Spleen (tissue), 7 donors: ENCODE measurements around the gene CCDC92B.

Experiments
- POLR2A ChIP-seq, 3 donors: fragments of 450-650 bp; IDR thresholded peaks; one replicate each; pipeline ENCODE4 v1.5.1; 2017; ENCODE audit warnings: antibody characterized with exemption in 3 of 3, mild to moderate bottlenecking in 1 of 3
- POLR2AphosphoS5 ChIP-seq, 3 donors: sonication (generic); formaldehyde crosslinking; IDR thresholded peaks; one replicate each; pipeline ENCODE4 v1.5.1; 2017; ENCODE audit warnings: antibody characterized with exemption in 3 of 3
- TF ChIP-seq, protein P1 (sequence below), 11 experiments: fragments of 200-600 bp in 7 of 11; fragments of 450-650 bp in 4 of 11; sonication (generic) in 4 of 11; IDR thresholded peaks in 8 of 11; conservative IDR thresholded peaks in 3 of 11; 1 replicate in 7 of 11; 2 replicates in 4 of 11; pipeline versions ENCODE4 v1.4.0 to v1.8.0; 2016 to 2021; ENCODE audit warnings: antibody characterized with exemption in 11 of 11, inconsistent platforms in 4 of 11, mild to moderate bottlenecking in 1 of 11
- donor health status: DM: no; HTN: no; CAD: no; lungs with moderate emphysema.
- donor health status: DM: no; HTN: no; CAD: no.
- donor health status: DM: no; HTN: no; CAD: no.

- TF ChIP-seq, protein P1, sequence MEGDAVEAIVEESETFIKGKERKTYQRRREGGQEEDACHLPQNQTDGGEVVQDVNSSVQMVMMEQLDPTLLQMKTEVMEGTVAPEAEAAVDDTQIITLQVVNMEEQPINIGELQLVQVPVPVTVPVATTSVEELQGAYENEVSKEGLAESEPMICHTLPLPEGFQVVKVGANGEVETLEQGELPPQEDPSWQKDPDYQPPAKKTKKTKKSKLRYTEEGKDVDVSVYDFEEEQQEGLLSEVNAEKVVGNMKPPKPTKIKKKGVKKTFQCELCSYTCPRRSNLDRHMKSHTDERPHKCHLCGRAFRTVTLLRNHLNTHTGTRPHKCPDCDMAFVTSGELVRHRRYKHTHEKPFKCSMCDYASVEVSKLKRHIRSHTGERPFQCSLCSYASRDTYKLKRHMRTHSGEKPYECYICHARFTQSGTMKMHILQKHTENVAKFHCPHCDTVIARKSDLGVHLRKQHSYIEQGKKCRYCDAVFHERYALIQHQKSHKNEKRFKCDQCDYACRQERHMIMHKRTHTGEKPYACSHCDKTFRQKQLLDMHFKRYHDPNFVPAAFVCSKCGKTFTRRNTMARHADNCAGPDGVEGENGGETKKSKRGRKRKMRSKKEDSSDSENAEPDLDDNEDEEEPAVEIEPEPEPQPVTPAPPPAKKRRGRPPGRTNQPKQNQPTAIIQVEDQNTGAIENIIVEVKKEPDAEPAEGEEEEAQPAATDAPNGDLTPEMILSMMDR (IDR thresholded peaks at IDR 0.05 in 8 of 11, conservative IDR thresholded peaks at IDR 0.05 in 3 of 11) = no peak
- TF ChIP-seq POLR2AphosphoS5 (IDR thresholded peaks at IDR 0.05) (no peak), POLR2A (IDR thresholded peaks at IDR 0.05) (no peak)
These were observed 48.1 kb downstream of the CCDC92B start for GRCh38 chr17:2701161-2701995.
